GM20000 (cell line): ENCODE data around the gene ATP2A1.

ENCODE experiments used
- DNase-seq: peaks from one replicate; pipeline ENCODE4 v3.0.0; 2012; ENCODE audit warnings: low spot score
- TF ChIP-seq, protein P1 (sequence below): IDR thresholded peaks from 2 replicates; pipeline ENCODE4 v1.5.1; 2012; ENCODE audit warnings: mild to moderate bottlenecking, control low read depth; ENCODE audit errors: extremely low read depth, missing control alignments

The ATP2A1 gene

DNA sequence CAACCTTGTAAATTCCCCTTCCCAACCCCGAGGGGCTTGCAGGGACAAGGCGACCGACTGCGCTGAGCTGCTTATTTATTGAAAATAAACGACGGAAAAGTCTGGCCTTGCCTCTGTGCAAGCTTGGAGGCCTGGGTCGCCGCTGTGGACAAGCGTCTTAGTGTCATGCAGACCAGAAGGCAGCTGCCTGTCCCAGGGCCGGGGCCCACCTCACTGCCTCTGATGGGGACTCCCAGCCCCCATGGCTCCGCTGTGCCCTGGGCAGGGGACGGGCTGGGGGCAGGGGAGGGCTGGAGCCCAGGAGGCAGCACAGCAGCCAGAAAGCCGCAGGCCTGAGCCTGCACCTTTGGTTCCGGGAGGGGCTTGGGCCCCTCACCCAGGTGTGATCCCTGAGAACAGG lies 26.1 kb downstream of the ATP2A1 start:
- TF ChIP-seq, protein P1, sequence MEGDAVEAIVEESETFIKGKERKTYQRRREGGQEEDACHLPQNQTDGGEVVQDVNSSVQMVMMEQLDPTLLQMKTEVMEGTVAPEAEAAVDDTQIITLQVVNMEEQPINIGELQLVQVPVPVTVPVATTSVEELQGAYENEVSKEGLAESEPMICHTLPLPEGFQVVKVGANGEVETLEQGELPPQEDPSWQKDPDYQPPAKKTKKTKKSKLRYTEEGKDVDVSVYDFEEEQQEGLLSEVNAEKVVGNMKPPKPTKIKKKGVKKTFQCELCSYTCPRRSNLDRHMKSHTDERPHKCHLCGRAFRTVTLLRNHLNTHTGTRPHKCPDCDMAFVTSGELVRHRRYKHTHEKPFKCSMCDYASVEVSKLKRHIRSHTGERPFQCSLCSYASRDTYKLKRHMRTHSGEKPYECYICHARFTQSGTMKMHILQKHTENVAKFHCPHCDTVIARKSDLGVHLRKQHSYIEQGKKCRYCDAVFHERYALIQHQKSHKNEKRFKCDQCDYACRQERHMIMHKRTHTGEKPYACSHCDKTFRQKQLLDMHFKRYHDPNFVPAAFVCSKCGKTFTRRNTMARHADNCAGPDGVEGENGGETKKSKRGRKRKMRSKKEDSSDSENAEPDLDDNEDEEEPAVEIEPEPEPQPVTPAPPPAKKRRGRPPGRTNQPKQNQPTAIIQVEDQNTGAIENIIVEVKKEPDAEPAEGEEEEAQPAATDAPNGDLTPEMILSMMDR, result no peak

DNA sequence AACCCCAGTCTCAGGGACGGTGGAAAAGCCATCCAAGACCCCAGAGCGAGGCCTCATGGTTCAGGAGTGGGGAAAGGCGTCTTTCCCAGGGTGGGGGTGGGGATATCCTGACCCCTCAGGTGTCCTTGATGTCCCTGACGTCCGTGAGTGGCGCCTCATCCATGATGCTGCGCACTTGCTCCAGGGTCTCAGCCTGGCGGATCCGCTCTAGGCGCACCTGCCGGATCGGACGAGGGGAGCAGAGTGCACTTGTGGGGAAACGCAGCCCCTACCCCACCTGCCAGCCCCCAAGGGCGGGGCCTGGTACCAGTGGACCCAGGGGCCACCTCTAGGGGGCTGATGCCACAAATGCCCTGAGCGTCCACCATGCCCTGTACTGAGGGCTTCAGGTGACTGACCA lies 26.5 kb downstream of the ATP2A1 start:
- no peak for DNase-seq
- TF ChIP-seq, protein P1, result no peak

More for the DNA sequence above, 26.1 kb downstream of the ATP2A1 start:
- no peak for DNase-seq

DNA sequence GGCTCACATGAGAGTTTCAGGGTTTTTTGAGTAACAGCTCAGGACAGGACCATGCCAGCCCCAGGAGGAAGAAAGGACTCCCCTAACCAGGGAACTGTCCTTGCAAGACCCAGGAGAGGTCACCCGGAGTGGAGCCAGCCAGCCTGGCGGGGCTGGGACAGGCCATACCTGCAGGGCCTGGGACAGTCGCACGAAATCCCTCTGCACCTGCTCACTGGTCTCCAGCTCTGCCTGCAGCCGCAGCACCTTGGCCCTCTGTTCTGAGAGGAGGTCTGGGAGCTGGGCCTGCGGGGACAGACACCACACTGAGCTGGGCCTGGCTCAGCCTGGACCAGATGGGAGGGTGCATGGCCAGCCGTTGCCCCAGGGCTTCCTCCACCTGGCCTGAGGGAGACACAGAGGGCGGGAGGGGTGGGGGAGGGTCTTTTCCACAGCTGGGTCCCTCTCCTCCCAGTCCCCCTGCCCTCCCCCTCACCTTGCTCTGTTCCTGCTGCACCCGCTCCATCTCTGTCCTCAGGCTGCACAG lies 27.0 kb downstream of the ATP2A1 start:
- TF ChIP-seq, protein P1, result no peak
- DNase-seq, result no peak

DNA sequence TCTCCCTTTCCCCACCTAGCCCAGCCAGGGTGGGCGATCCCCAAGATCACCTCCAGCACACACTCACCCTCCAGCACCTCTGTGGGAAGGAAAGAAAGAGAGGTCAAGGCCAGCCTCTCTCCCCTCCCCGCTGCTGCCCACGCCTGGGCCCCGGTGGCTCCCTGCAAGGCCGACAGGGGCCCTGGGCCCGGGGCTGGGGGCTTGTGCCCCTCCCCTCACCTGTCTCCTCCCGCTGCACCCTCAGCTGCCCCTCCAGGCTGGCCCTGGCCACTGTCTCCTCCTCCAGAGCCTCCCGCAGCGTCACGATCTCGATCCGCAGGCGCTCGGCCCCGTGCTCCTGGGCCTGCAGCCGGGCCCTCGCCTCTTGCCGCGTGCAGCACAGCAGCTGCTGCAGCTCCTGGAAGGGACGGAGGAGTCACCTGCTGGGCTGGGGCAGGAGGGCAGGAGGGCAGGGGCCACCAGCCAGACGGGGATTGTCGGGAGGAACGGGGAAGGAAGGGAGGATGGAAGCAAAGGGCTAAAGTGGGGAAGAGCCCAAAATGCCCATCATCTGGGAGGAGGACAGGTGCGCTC lies 27.6 kb downstream of the ATP2A1 start:
- TF ChIP-seq, protein P1, result no peak
- no peak for DNase-seq

DNA sequence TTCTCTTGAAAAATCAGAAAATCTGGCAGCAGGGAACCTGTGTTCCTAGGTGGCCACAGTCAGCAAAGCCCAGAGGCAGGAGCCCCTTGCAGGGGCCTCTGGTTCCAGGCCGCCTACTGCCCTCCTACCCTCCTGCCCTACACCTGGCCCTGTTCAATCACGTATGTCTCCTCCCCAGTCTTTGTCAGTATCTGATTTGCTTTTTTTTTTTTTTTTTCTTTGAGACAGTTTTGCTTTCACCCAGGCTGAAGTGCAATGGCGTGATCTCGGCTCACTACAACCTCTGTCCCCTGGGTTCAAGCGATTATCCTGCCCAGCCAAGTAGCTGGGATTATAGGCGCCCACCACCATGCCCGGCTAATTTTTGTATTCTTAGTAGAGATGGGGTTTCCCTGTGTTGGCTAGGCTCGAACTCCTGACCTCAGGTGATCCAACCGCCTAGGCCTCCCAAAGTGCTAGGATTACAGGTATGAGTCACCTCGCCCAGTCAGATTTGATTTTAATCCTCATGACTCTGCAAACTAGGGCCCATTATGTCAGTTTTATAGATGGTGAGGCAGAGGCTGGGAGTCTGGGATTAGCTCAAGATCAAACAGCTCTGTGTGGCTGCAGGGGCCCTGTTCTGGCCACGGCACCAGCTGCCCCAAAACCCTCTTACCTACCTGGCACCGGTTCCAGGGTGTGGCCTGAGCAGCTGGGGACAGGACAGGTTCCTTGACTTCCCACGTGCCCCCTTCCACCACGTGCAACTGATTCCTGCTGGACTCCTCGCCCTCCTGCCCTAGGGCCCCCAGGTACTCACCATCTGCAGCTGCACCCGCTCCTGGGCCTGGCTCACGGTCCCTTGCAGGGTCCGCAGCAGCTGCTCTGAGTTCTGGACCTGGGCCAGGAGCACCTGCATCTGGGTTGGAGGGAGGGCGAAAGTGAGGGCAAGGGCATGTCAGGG lies 32.1 kb downstream of the ATP2A1 start:
- TF ChIP-seq, protein P1, result no peak
- DNase-seq, result no peak

DNA sequence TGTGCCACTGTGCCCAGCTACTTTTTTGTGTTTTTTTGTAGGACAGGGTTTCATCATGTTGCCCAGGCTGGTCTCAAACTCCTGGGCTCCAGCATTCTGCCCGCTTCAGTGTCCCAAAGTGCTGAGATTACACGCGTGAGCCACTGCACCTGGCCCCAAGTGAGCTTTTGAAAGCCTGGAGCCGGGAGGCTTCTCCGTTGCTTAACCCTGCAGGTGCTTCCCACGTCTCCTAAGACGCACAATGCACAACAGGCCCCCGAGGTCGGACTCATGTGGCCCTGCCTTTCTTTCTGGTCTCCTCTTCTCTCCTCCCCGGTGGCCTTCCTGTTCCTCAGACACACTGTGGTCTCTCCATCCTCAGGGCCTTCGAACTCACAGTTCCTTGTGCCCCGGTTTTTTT lies 34.3 kb downstream of the ATP2A1 start:
- no peak for DNase-seq

More for the DNA sequence above, 34.3 kb downstream of the ATP2A1 start:
- TF ChIP-seq, protein P1, result no peak
